Activated T-cell treated with anti-CD3 and anti-CD28 coated beads, Interleukin-2, amount 50 U/mL, for 72 hours (primary cell): ENCODE results near the gene PTPN13. TPM values are rescaled to one million over a fixed set of nuclear protein-coding genes. Genes with fewer than 3 reads are reported as not detected.
"Not testable (repeated sequence)": the region's sequence is repeated elsewhere in the genome, so short reads cannot be mapped to it uniquely, and the experiment has no call there.

Experiments used
- ATAC-seq, 2 donors: fragments of 150-1000 bp; cut with Tn5 transposase; replicated peaks in 1 of 2; 2 replicates each; pipeline ENCODE4 v1.10.0; 2021; ENCODE audit warnings: moderate library complexity in 2 of 2, mild to moderate bottlenecking in 1 of 2
- DNase-seq, 2 donors: peaks; one replicate each; pipeline ENCODE4 v3.0.0; 2021 to 2022; ENCODE audit warnings: mixed read lengths in 1 of 2
- H3K27ac Mint-ChIP-seq: one replicate; pipeline ENCODE4 v1.8.0; 2022; ENCODE audit warnings: mild to moderate bottlenecking, moderate library complexity, mixed read lengths
- H3K27me3 Mint-ChIP-seq: one replicate; pipeline ENCODE4 v1.8.0; 2022; ENCODE audit warnings: low read depth, mixed read lengths
- H3K36me3 Mint-ChIP-seq, 2 donors: one replicate each; pipeline ENCODE4 v1.8.0; 2022; ENCODE audit warnings: mixed read lengths in 2 of 2, mild to moderate bottlenecking in 1 of 2; ENCODE audit not compliant: insufficient read depth in 2 of 2
- H3K4me1 Mint-ChIP-seq: one replicate; pipeline ENCODE4 v1.8.0; 2022; ENCODE audit warnings: low read depth, mixed read lengths
- H3K4me3 Mint-ChIP-seq, 2 donors: one replicate each; pipeline ENCODE4 v1.8.0; 2022; ENCODE audit warnings: mild to moderate bottlenecking in 2 of 2, mixed read lengths in 2 of 2, moderate library complexity in 2 of 2
- H3K9me3 Mint-ChIP-seq, 2 donors: one replicate each; pipeline ENCODE4 v1.8.0; 2022; ENCODE audit warnings: mixed read lengths in 2 of 2
- total RNA-seq, 2 donors: library from RNA; stranded (reverse); gene quantifications; one replicate each; pipeline ENCODE4 v1.2.3, GENCODE V29; 2022

Gene PTPN13
- total RNA-seq, 2 donors from 2014 or later, result 2.4 to 7.8 TPM

DNA sequence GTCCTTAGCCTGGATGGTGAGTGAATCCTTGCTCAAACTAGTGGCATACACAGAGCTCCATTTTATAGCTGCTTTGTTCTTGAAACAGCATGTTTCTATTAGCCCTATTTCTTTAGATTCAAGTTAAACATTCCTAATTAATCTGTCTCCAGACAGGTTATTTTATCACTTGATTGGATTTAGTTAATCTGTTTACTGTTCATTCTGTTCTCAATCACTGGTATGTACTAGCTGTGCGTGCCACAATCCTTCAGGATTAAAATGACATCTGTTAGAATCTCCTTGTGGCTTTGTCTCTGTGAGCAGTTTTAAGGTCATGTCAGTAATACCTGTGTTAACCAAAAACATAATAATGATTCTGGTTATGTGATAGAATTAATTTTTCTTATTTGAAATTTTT lies 36.5 kb downstream of the PTPN13 start:
- DNase-seq (no peak), ATAC-seq (no peak)
- no peaks in the 10 kb centered on the region for H3K4me1 Mint-ChIP-seq
- no peak overlapping the region for H3K27ac Mint-ChIP-seq
- peaks cover 0 to 3% of the 10 kb centered on the region in 2 donors for H3K36me3 Mint-ChIP-seq
- H3K9me3 Mint-ChIP-seq, result peaks cover 0 to 2% of the 10 kb centered on the region in 2 donors
- no peaks in the 10 kb centered on the region for H3K27me3 Mint-ChIP-seq
- no peak overlapping the region for H3K4me3 Mint-ChIP-seq

DNA sequence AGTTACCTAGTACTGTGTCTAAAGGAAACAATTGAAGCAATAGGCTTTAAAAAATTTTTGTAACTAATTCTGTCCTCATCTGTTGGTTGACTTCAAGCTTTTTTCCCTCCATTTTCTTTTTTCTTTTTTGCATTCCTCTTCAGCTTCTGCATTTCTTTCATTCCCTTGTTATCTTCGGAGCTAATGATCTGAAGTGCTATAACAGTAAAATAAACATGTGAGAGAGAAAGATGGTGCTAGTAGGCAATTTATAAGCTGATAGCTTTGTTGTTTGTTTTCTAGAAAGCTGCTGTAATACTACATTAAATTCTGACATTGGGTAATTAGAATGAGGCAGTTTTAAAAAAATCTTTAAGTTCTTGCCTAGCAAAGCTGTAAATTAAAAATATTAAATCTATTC lies 37.1 kb downstream of the PTPN13 start:
- ATAC-seq (no peak), DNase-seq (no peak)
- Mint-ChIP-seq H3K27me3 (peaks cover 3% of the 10 kb centered on the region), H3K36me3 (peaks cover 2 to 5% of the 10 kb centered on the region in 2 donors), H3K4me3 (no peak overlapping the region), H3K4me1 (no peaks in the 10 kb centered on the region), H3K27ac (no peak overlapping the region), H3K9me3 (peaks cover 2 to 4% of the 10 kb centered on the region in 2 donors)

DNA sequence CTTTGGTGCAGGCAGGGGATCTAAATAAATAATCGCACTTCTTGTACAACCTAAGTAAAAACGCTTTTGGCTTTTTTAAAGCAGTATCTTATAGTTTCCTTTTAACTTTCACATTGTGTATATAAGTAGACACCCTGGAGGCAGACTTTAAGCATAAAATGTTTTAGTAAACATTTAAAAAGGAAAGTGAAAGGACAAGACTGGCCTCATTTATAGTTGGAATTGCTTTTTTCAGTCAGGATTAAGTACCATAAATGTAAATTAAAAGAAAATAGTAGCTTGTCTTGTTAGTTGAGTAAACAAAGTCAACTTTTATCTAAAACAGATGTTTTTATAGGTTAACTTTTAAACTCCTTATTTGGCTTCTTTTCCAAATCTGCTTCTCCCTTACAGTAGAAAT lies 39.7 kb downstream of the PTPN13 start:
- Mint-ChIP-seq H3K36me3 (peaks cover 2 to 7% of the 10 kb centered on the region in 2 donors), H3K4me1 (no peaks in the 10 kb centered on the region)

DNA sequence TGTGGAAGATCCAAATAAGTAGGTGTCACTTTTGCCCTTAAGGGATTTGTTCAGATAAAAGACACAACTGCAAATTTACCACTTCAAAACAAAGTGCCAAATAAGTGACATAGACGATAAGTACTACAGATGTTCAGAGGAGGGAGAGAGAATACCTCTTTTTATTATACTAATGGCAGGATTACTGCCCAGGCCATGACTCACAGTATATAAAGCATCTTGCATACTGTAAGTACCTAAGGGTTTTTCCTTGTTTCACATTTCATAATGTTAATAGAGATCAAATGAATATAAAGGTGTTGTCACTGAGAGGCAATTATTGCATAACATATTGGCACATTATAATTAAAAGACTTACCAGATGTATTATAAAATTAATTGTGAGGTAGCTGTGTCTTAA lies 46.4 kb downstream of the PTPN13 start:
- no peak overlapping the region for H3K27ac Mint-ChIP-seq
- H3K4me3 Mint-ChIP-seq, result no peak overlapping the region
- H3K9me3 Mint-ChIP-seq, result peaks cover 5 to 7% of the 10 kb centered on the region in 2 donors
- H3K4me1 Mint-ChIP-seq, result no peaks in the 10 kb centered on the region
- DNase-seq (no peak), ATAC-seq (no peak)
- peaks cover 2 to 4% of the 10 kb centered on the region in 2 donors for H3K36me3 Mint-ChIP-seq
- peaks cover 8% of the 10 kb centered on the region for H3K27me3 Mint-ChIP-seq

More for the DNA sequence above, 39.7 kb downstream of the PTPN13 start:
- Mint-ChIP-seq H3K27ac (no peak overlapping the region), H3K4me3 (no peak overlapping the region), H3K27me3 (peaks cover 8% of the 10 kb centered on the region), H3K9me3 (peaks cover 5 to 9% of the 10 kb centered on the region in 2 donors)
- DNase-seq, result no peak
- ATAC-seq, result no peak

DNA sequence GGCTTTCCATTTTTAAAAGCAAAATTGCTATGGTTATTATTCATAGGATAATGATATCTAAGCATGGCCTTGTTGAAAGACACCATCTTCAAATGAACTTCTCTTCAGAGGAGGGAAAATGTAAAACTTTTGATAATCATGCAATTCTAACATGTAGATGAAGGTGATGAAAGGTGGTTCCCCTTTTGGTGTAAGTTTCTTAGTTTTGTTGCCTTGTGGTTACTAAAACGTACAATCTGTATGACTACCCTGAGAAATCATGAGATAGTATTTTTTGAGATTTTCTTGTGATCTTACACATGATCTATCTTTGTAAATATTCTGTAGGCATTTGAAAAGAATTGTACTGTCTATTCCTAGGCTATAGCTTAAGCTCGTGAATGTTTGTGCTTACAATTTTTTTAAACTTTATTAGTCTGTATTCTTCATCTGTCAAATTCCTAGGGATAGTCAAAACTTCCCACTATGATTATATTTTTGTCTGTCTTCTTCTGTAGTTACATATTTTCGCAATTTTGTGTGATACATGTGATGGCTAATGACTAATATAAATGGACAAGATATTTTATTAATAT lies 47.5 kb downstream of the PTPN13 start:
- Mint-ChIP-seq H3K27ac (no peak overlapping the region), H3K4me1 (no peaks in the 10 kb centered on the region), H3K27me3 (peaks cover under 1% of the 10 kb centered on the region), H3K36me3 (peaks cover 0 to under 1% of the 10 kb centered on the region in 2 donors), H3K9me3 (peaks cover 1 to 3% of the 10 kb centered on the region in 2 donors), H3K4me3 (no peak overlapping the region)
- ATAC-seq (peak in 1 of 2 donors; percentile 33), DNase-seq (no peak)

DNA sequence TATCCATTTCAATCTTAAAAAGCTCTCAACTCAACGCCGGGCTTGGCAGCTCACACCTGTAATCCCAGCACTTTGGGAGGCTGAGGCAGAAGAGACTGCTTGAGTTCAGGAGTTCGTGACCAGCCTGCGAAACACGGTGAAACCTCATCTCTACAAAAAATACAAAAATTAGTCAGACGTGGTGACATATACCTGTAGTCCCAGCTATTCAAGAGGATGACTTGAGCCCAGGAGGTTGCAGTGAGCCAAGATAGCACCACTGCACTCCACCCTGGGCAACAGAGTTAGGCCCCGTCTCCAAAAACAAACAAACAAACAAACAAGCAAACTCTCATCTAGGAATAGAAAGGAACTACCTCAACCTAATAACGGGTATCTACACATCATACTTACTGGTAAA lies 50.8 kb downstream of the PTPN13 start:
- no peak for DNase-seq
- Mint-ChIP-seq H3K4me1 (no peaks in the 10 kb centered on the region), H3K27ac (no peak overlapping the region), H3K9me3 (peaks cover 0 to 3% of the 10 kb centered on the region in 2 donors), H3K36me3 (no peaks in the 10 kb centered on the region), H3K27me3 (no peaks in the 10 kb centered on the region), H3K4me3 (no peak overlapping the region)
- peak in 1 of 2 donors; percentile 44 for ATAC-seq

DNA sequence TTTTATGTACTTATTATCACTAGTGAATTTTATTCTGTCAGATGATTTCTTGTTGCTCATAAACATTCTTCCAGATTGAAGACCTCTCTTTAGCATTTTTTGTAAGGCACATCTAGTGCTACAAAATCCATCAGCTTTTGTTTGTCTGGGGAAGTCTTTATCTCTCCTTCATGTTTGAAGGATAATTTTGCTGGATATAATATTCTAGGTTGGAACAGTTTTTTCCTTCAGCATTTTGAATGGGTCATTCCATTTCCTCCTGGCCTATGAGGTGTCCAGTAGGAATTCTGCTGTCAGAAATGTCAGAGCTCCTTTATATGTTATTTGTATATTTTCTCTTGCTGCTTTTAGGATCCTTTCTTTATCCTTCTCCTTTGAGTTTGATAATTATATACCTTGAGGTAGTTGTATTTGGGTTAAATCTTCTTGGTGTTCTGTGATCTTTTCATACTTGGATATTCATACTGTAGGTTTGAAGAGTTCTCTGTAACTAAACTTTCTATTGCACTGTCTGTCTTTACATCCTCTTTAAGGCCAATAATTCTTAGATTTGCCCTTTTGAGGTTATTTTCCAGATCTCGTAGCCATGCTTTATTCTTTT lies 58.3 kb downstream of the PTPN13 start:
- Mint-ChIP-seq H3K36me3 (peaks cover 11 to 12% of the 10 kb centered on the region in 2 donors), H3K9me3 (peaks cover 15 to 22% of the 10 kb centered on the region in 2 donors), H3K27ac (no peak overlapping the region), H3K4me1 (no peaks in the 10 kb centered on the region), H3K4me3 (no peak overlapping the region), H3K27me3 (no peaks in the 10 kb centered on the region)
- ATAC-seq (no peak), DNase-seq (no peak)

DNA sequence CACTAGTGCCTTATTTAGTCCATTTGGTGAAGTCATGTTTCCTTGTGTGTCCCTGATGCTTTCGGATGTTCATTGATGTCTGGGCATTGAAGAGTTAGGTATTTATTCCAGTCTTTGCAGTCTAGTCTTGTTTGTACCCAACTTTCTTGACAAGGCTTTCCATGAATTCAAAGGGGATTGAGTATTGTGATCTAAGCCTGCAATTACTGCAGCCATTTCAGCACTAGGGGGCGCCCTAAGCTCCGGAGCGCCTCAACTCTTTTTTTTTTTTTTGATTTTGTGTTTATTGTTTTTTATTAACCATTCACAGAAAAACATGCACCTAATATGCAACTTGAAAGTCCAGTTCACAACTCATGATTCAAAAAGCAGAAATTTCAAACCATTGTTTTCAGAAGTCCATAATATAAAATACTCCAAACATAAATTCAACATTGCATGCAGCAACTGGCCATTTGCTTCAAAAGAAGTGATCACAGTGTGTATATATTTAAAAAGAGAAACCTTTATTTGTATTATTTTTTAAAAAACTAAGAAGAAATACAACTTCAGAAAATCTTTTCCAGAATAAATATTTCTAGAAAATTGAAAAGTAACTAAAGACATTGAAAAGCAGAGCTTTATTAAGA lies 59.2 kb downstream of the PTPN13 start:
- H3K4me1 Mint-ChIP-seq, result peaks cover 4% of the 10 kb centered on the region
- ATAC-seq (no peak), DNase-seq (peak in 1 of 2 donors; percentile 12)
- no peak overlapping the region for H3K27ac Mint-ChIP-seq
- H3K27me3 Mint-ChIP-seq, result no peaks in the 10 kb centered on the region
- peaks cover 11 to 12% of the 10 kb centered on the region in 2 donors for H3K36me3 Mint-ChIP-seq
- H3K9me3 Mint-ChIP-seq, result peaks cover 14 to 22% of the 10 kb centered on the region in 2 donors
- H3K4me3 Mint-ChIP-seq, result no peak overlapping the region

DNA sequence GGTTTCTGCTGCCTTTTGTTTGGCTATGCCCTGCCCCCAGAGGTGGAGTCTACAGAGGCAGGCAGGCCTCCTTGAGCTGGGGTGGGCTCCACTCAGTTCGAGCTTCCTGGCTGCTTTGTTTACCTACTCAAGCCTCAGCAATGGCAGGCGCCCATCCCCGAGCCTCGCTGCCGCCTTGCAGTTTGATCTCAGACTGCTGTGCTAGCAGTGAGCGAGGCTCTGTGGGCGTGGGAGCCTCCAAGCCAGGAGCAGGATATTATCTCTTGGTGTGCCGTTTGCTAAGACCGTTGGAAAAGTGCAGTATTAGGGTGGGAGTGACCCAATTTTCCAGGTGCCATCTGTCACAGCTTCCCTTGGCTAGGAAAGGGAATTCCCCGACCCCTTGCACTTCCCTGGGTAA lies 62.7 kb downstream of the PTPN13 start:
- Mint-ChIP-seq H3K36me3 (peaks cover 11 to 12% of the 10 kb centered on the region in 2 donors), H3K9me3 (peaks cover 7 to 14% of the 10 kb centered on the region in 2 donors)
- H3K4me1 Mint-ChIP-seq, ATAC-seq, DNase-seq, H3K4me3 Mint-ChIP-seq, H3K27ac Mint-ChIP-seq, H3K27me3 Mint-ChIP-seq: not testable (repeated sequence)

DNA sequence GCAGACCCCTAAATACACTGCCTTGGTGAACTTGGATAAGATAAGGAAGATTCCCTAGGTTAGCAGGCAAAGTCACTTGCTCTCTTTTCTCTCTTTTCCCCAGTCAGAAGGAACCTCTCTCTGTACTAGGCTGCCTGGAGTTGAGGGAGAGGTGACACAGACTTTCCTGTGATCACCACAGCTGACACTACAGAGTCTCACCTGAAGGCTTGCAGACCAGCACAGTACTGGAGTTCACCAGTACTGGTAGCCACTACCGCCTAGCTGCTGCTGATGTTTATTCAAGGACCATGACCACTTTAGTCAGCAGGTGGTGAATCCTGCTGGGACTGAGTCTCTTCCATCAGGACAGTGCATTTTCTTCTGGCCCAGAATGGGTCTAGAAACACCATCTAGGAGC lies 63.3 kb downstream of the PTPN13 start:
- H3K4me1 Mint-ChIP-seq, result peaks cover 4% of the 10 kb centered on the region
- no peaks in the 10 kb centered on the region for H3K27me3 Mint-ChIP-seq
- no peak overlapping the region for H3K4me3 Mint-ChIP-seq
- H3K36me3 Mint-ChIP-seq, result peaks cover 9 to 11% of the 10 kb centered on the region in 2 donors
- H3K9me3 Mint-ChIP-seq, result peaks cover 7 to 14% of the 10 kb centered on the region in 2 donors
- no peak overlapping the region for H3K27ac Mint-ChIP-seq
- DNase-seq, result no peak
- ATAC-seq, result no peak

DNA sequence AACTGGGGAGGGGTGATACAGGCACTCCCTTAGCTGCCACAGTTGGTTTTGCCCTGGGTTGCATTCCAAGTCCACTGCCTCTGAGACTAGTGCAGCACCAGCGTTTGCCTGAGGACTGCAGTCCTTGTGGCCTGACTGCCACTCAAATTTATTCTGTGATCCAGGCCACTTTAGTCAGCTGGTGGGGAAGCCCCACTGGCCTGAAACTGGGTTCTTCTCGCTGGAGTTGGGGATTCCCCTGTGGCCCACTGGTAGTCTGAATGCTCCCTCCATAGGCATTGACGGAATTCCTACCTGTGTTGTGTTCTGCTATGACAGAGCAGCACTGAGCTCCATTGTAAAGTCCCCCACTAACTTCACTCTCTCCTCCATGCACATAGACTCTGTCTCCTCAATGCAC lies 63.8 kb downstream of the PTPN13 start:
- Mint-ChIP-seq H3K4me1 (peaks cover 4% of the 10 kb centered on the region), H3K27ac (no peak overlapping the region), H3K9me3 (peaks cover 3 to 10% of the 10 kb centered on the region in 2 donors), H3K4me3 (no peak overlapping the region), H3K36me3 (peaks cover 4 to 7% of the 10 kb centered on the region in 2 donors), H3K27me3 (no peaks in the 10 kb centered on the region)
- DNase-seq (no peak), ATAC-seq (no peak)

DNA sequence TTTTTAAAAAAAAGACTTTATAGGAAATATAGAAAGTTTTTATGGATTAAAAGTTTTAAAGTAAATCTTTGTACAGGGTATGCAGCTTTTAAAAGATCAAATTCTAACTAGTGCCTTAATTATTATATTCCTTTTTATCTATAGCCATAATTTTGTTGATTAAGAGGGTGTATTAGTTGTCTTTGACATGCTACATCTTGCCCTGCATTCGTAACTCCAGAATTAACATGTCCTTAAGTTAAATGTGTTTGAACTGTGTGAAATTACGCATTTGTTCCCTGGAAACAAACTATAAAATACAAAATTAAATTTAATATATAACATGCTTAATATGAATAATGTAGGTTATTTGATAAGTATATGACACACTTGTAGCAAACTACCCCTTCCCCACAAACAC lies 66.3 kb downstream of the PTPN13 start:
- ATAC-seq (no peak), DNase-seq (no peak)
- Mint-ChIP-seq H3K36me3 (peaks cover 2% of the 10 kb centered on the region in 2 donors), H3K27ac (no peak overlapping the region), H3K4me1 (peaks cover 4% of the 10 kb centered on the region), H3K27me3 (no peaks in the 10 kb centered on the region), H3K4me3 (no peak overlapping the region), H3K9me3 (peaks cover 3% of the 10 kb centered on the region in 2 donors)

DNA sequence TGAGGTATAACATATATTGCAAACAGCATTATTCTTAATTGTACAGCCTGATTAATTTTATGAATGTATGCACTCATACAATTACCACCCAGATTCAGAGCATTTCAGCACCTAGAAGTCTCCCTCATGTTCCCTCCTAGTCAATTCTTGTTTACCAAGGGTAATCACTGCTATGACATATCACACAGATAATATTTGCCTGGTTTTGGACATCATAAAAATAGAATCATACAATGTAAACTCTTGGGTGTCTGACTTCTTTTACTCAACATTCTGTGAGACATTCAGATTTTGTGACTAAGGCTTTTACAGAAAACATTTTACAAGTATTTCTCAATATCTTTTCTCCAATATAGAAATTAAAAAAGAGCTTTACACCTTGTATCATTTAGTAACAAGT lies 66.9 kb downstream of the PTPN13 start:
- H3K9me3 Mint-ChIP-seq, result peaks cover under 1% of the 10 kb centered on the region in 2 donors
- no peaks in the 10 kb centered on the region for H3K27me3 Mint-ChIP-seq
- DNase-seq, result no peak
- H3K4me3 Mint-ChIP-seq, result no peak overlapping the region
- H3K27ac Mint-ChIP-seq, result no peak overlapping the region
- H3K36me3 Mint-ChIP-seq, result no peaks in the 10 kb centered on the region
- peaks cover 4% of the 10 kb centered on the region for H3K4me1 Mint-ChIP-seq
- ATAC-seq, result no peak
